PC-9 (cell line): ENCODE measurements around the gene STARD4. TPM values are rescaled to one million over a fixed set of nuclear protein-coding genes. Genes with fewer than 3 reads are reported as not detected.

Experiments used
- BruUV-seq: library from RNA; stranded (reverse); fragments of 400-500 nt; replicated peaks from 2 replicates; lab custom pipeline; 2021; lab: Mats Ljungman, UMichigan
- CTCF ChIA-PET: fragments of 300-600 bp; sonication (Branson Sonifier 250); formaldehyde crosslinking; loops from one replicate; lab custom pipeline; 2022; ENCODE audit warnings: antibody characterized with exemption; lab: Charles Lee
- POLR2A ChIA-PET: fragments of 300-600 bp; sonication (Branson Sonifier 250); formaldehyde crosslinking; loops from one replicate; lab custom pipeline; 2022; ENCODE audit warnings: antibody characterized with exemption; ENCODE audit not compliant: unreplicated experiment; lab: Charles Lee
- DNase-seq, 2 experiments: peaks; one replicate each; pipeline versions ENCODE4 v3.0.0 to v3.0.0-alpha.2; 2015 to 2022; ENCODE audit warnings: mixed read lengths in 1 of 2
- H2AFZ ChIP-seq: fragments of 200-600 bp; sonication (generic); 2 replicates; pipeline ENCODE4 v1.8.1; 2017; ENCODE audit warnings: antibody characterized with exemption
- H3F3A ChIP-seq: fragments of 200-600 bp; sonication (generic); 2 replicates; pipeline ENCODE4 v1.8.1; 2017; ENCODE audit warnings: antibody characterized with exemption, mild to moderate bottlenecking, low read depth; ENCODE audit not compliant: insufficient read depth
- H3K27ac ChIP-seq: fragments of 200-600 bp; sonication (generic); 2 replicates; pipeline ENCODE4 v1.6.1; 2016; ENCODE audit warnings: mixed run types
- H3K27me3 ChIP-seq: fragments of 200-600 bp; sonication (generic); 2 replicates; pipeline ENCODE4 v1.6.1; 2016; ENCODE audit warnings: low read depth, mixed run types; ENCODE audit not compliant: insufficient read depth
- H3K36me3 ChIP-seq: fragments of 200-600 bp; sonication (generic); 2 replicates; pipeline ENCODE4 v1.6.1; 2016; ENCODE audit warnings: low read depth, mixed run types
- H3K4me1 ChIP-seq: fragments of 200-600 bp; sonication (generic); replicated peaks from 2 replicates; pipeline ENCODE4 v1.6.1; 2016; ENCODE audit warnings: mixed run types; ENCODE audit not compliant: insufficient read depth
- H3K4me2 ChIP-seq: fragments of 200-600 bp; sonication (generic); 2 replicates; pipeline ENCODE4 v1.6.1; 2017; ENCODE audit warnings: mixed run types
- H3K4me3 ChIP-seq: fragments of 200-600 bp; sonication (generic); 2 replicates; pipeline ENCODE4 v1.6.1; 2016; ENCODE audit warnings: mixed run types
- H3K79me2 ChIP-seq: fragments of 200-600 bp; sonication (generic); 2 replicates; pipeline ENCODE4 v1.6.1; 2017; ENCODE audit warnings: low read depth, mixed run types
- H3K9me2 ChIP-seq: fragments of 200-600 bp; sonication (generic); 2 replicates; pipeline ENCODE4 v1.8.1; 2017; ENCODE audit warnings: mild to moderate bottlenecking; ENCODE audit not compliant: insufficient read depth
- H3K9me3 ChIP-seq: fragments of 200-600 bp; sonication (generic); 2 replicates; pipeline ENCODE4 v1.8.1; 2016; ENCODE audit warnings: low read depth; ENCODE audit not compliant: insufficient read depth
- H4K20me1 ChIP-seq: fragments of 200-600 bp; sonication (generic); 2 replicates; pipeline ENCODE4 v1.8.1; 2017; ENCODE audit not compliant: insufficient read depth
- CTCF ChIP-seq: fragments of 200-600 bp; sonication (generic); conservative IDR thresholded peaks from 2 replicates; pipeline ENCODE4 v1.6.1; 2017; ENCODE audit warnings: mixed run types, antibody characterized with exemption, mild to moderate bottlenecking, moderate library complexity
- EZH2 ChIP-seq: fragments of 200-600 bp; sonication (generic); IDR thresholded peaks from 2 replicates; pipeline ENCODE4 v1.8.0; 2017; ENCODE audit warnings: antibody characterized with exemption, low read depth
- intact Hi-C: fragments of 100-400 bp; cut with micrococcal nuclease; formaldehyde crosslinking; loops from one replicate; pipeline ENCODE4 v1.10.0; 2022; ENCODE audit not compliant: unreplicated experiment
- total RNA-seq: library from RNA; stranded (reverse); gene quantifications from 2 replicates; pipeline ENCODE4 v1.2.3, GENCODE V29; 2021

The STARD4 gene
- total RNA-seq, 1 experiment from 2014 or later, result 6.4 TPM

DNA sequence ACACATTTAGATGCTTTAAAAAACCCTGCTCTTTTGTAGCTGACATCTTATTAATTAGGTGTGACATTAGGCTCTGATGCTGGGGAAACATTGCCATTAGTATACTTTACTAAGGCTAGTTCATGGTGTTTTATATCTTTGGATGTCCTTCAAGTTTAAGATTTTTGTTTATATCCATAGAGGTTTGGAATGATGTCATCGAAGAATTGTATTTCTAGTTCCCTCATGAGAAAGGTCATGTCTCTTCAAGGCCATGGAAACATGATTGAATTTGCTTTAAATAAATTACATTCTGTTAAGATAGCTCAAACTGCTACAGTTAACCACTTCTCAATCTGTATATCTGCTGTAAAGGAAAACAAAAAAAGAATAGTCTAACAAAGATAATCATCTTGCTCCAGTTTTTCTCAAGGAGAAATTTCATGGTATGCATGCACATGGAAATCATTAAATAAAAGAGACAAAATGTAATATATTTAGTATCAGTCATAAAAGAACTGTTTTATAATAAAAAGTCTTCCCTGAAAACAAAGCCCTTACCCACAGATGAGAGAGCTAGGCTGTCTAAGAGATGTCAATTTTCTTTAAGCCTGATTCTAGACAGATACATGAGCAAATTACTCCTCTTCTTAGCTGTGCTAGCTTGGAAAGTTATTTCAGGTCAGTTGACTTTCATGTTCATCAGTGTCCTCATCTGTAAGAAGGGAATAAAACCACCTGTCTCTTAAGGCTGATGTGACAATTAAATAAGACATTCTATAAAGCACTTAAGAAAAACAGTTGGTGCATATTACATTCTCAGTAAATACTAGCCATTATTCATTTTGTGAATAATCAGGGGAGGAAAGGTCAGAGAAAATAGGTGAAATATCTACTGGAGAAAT lies 25.0 kb upstream of the STARD4 start:
- intact Hi-C loops, result no loop called here
- no peak overlapping the region for H3K4me3 ChIP-seq
- H3K27me3 ChIP-seq, result no peaks in the 10 kb centered on the region
- H3K27ac ChIP-seq, result no peak overlapping the region
- TF ChIP-seq CTCF (no peak), EZH2 (no peak)
- no peaks in the 10 kb centered on the region for H3K9me3 ChIP-seq
- no peaks in the 10 kb centered on the region for H3K36me3 ChIP-seq
- H3K4me2 ChIP-seq, result no peak overlapping the region
- POLR2A ChIA-PET, result no interaction called here
- H3K9me2 ChIP-seq, result no peaks in the 10 kb centered on the region; the same call in 1 of the 2 replicates
- no peaks in the 10 kb centered on the region for H4K20me1 ChIP-seq
- no peaks in the 10 kb centered on the region for H3K79me2 ChIP-seq
- no peaks in the 10 kb centered on the region for H3K4me1 ChIP-seq
- H3F3A ChIP-seq, result no peaks in the 10 kb centered on the region
- no peak overlapping the region for H2AFZ ChIP-seq
- no peak for DNase-seq
- CTCF ChIA-PET, result no interaction called here
- no TSS peak for BruUV-seq

DNA sequence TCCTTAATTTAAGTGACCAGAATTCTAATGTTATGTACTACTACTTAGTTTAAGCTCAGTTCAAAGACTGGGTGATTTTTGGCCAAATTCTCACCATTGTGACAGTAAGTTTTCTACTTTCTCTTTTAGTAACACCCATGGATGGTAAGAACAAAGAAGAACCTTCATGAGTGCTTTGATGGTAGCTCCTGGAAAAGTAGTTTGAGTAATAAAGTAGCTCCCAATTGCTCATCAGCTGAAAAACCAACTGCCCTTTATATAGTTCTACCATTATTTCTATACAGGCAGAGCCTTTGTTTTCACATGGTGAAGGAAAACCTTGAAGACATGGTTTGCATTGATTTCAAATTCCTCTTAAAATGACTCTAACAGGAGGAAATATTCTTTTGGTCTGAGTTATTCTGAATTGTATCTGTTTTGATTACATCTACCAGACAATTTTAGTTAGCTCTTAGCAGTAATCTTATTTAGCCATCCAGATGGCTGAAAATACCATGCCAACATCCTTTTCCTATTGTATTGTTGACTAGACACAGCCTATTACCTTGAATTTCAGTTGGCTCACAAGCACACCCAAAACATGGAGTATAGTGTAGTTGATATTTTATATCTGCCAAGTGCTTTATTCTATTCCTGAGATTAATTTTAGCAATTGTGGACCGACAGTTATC lies 23.7 kb upstream of the STARD4 start:
- Histone ChIP-seq H3K4me3 (no peak overlapping the region), H3K36me3 (no peaks in the 10 kb centered on the region), H4K20me1 (no peaks in the 10 kb centered on the region), H3K79me2 (no peaks in the 10 kb centered on the region), H3K27ac (no peak overlapping the region), H3K9me3 (no peaks in the 10 kb centered on the region), H3F3A (no peaks in the 10 kb centered on the region), H2AFZ (no peak overlapping the region), H3K9me2 (no peaks in the 10 kb centered on the region), H3K4me1 (no peaks in the 10 kb centered on the region), H3K27me3 (no peaks in the 10 kb centered on the region), H3K4me2 (no peak overlapping the region)
- DNase-seq, result no peak
- ChIA-PET CTCF (no interaction called here), POLR2A (no interaction called here)
- TF ChIP-seq EZH2 (no peak), CTCF (no peak)
- intact Hi-C loops, result no loop called here
- no TSS peak for BruUV-seq

- no peaks in the 10 kb centered on the region for H3K27me3 ChIP-seq
- no peaks in the 10 kb centered on the region for H4K20me1 ChIP-seq
- H2AFZ ChIP-seq, result no peak overlapping the region
- BruUV-seq, result no TSS peak
- H3K4me1 ChIP-seq, result no peaks in the 10 kb centered on the region
- no peak overlapping the region for H3K27ac ChIP-seq
- no peaks in the 10 kb centered on the region for H3K36me3 ChIP-seq
- H3F3A ChIP-seq, result no peaks in the 10 kb centered on the region
- POLR2A ChIA-PET, result no interaction called here
- no peaks in the 10 kb centered on the region for H3K79me2 ChIP-seq
- no peak overlapping the region for H3K4me2 ChIP-seq
- DNase-seq, result no peak
- H3K4me3 ChIP-seq, result no peak overlapping the region
- intact Hi-C loops, result loop anchor here (5.0 kb wide), 1 partner anchor 614 kb away; no protein-coding TSS in a partner anchor
- H3K9me3 ChIP-seq, result no peaks in the 10 kb centered on the region
- TF ChIP-seq EZH2, result no peak
- H3K9me2 ChIP-seq, result no peaks in the 10 kb centered on the region
- CTCF ChIA-PET, result no interaction called here
Measured at GRCh38 chr5:111532886-111533582, 20.7 kb upstream of the STARD4 start.
